Ramos (cell line): Measurements from ENCODE around the gene SYF2.

Source experiments
- in situ Hi-C: fragments of 300-500 bp; cut with MboI; formaldehyde crosslinking; loops from one replicate; pipeline ENCODE4 v1.14.3; 2022; ENCODE audit warnings: low sequenced_read_pairs; ENCODE audit not compliant: unreplicated experiment

SYF2 gene

DNA sequence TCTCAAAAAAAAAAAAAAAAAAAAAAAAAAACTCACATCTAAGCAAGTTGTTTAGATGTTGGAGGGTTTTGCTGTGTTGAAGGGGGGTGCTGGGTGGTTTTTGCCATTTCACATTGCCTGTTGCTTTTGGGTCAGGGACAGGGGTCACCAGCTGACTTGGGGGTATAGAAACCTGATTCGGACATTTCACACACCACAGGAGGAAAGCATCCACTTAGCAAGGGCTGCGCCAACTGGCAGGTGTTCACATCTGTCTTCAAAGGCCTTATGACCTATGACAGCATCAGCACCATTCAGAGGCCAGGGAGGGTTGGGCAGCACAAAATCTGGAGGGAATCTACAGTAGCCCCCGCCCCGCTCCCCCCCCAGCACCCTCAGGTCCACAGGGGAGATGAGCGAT, 45.2 kb downstream of the SYF2 start:
- in situ Hi-C loops = no loop called here

DNA sequence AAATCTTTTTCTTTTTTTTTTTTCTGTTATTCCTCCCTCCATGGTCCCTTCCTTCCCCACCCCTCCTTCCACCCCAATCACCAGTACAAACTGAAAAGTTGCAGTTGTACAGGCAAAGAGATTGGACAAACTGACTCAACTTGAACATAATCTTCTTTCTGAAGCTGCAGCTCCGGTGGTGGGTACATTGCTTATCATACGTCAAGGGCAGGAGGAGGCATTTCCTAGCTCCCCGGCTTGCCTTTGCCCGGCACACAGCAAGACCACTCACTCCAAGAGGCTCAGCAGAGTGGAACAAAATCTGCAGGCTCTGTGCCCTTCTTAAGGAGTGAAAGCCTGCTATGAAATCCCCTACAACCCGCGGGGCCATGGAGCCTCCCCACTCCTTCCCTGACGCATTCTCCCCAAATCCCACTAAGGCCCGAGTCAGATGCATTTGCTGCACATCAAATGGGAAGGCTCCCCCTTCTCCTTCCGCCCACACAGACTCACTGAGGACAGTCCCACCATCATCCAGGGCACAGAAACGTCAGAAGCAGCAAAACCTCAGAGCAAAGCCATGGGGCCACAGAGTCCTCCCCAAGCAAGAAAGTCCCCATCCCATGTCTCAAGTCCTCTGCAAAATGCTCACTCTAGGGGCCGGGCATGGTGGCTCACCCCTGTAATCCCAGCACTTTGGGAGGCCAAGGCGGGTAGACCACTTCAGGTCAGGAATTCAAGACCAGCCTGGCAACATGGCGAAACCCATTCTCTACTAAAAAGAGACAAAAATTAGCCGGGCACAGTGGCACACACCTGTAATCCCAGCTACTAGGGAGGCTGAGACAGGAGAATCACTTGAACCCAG, 45.9 kb downstream of the SYF2 start:
- in situ Hi-C loops = no loop called here

DNA sequence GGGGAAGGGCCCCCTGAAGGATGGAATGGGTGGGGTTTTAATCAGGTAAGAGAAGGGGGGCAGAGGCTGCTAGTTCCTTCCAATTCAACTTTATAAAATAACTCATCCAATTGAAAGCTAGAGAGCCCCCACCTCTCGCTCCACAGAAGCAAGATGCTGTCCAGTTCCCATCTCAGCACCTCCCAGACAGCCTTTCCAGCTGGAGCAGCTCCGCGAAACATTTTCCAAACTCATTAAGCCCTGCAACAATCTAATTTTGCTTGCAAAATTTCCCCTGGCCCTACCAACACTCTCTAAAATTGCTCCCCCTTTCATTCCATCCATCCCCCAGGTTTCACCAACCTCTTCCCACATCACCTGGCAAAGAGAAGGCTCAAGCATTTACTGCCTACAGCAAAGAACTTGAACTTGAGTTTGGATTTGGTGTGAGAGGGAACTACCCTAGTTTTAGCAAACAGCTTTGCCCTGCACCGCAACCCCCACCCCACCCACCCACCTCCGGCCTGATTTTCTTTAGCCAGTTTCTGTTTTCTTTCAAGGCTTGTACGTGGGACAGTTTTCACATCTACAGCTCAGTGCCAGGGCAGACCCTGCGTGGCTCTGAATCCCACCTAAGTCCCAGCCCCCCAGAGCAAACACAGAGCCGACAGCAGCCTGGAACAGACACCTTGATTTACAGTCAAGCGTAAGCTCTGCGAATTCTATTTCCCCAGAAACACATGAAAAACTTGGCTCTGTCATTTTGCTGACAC, 46.7 kb downstream of the SYF2 start:
- in situ Hi-C loops = no loop called here

DNA sequence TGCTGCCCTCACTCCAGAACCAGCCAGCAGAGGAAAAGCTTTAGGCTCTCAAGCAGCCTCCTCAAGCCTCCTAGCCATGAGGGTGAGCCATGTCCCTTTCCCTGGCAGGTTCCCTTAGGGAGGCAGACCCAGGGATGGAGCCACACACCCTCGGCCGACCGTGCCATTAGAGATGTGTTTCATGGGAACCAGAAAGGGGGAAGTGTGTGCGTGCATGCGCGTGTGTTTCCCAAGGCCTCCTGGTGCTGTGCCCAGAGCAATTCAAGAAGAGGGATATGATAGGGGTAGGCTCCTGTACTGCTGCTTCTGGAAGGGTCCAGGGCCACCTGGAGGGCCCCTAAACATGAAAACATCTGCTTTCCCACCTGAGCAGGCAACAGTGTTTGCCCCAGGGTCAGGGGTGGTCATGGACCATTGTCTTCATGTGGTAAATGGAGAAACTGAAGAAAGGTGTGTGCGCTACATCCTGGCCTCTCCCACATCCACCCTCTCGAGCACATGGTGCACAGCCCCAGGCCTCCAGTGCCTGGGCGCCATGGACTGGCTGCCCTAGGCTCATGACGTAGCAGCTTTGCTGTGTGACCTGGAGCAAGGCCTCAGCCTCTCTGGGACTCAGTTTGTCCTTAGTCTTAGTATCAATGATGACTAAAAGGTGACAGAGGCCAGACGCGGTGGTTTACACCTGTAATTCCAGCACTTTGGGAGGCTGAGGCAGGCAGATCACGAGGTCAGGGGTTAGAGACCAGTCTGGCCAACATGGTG, 48.1 kb downstream of the SYF2 start:
- in situ Hi-C loops = no loop called here

DNA sequence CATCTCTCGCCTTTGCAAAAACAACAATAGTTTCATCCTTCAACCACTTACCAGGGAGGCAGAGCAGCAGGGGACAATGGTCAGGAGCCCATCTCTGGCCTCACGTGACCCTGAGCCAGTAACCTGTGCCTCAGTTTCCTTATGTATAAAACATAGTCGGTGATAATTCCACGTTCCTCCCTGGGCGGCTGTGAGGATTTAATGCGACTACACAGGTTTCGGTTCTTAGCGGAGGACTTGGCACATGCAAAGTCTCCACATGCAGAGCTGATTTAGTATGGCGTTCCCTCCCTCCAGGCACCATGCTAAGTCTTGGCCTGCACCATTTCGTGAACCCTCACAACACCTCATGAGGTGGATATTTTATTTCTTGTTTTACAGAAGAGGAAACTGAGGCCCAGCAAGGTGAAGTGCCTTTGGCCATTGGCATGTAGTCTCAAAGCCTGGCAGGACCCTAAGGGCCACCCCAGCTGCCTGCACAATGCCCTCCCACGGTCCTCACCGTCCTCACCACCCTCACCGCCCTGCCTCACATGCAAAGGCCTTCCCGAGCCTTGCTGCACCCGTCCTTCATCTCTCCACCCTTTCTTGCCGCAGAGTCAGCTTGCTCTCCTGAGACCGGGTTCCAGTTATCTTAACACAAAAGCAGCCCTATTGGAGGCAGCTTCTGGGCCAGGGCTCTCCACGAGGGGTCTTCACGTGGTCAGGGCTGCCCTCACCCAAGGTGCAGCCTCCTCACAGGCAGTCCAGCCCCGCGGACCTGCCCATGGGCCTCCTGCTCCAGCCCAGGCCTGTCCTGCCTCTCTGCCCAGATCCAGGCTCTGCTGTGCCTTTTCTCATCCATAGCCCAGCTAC, 48.9 kb downstream of the SYF2 start:
- in situ Hi-C loops = no loop called here

DNA sequence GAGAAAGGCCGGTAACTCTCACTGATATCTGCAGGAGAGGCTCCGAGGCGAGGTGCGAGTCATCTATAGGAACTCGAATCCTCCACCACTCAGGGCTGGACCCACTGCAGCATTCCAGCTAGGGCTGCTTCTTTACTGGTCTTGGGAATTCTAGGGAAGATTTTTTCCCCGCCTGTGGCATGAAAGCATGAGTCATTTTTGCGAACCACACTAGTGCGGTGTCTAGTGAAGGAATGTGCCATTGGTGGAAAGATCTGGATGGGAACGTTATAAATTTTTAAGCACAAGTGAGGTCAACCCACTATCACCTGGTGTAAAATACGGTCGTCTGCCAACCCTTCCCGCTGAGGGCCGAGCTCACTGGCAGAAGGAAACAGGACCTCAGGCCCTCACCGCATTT, 49.7 kb downstream of the SYF2 start:
- in situ Hi-C loops = no loop called here

DNA sequence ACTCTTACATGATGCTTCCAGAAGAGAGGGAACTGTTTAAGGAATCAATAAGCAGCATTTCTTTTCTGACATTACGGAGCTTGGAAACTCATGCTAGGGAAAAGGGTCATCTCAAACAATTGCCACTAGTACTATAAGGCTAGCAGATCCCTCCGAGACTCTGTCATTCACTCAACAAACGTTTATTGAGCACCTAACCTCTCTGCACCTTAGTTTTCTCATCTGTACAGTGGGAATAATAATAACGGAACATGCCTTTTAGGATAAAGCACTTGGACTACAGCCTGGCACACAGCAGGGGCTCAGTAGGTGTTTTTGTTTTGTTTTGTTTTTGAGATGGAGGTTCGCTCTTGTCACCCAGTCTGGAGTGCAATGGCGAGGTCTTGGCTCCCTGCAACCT, 51.3 kb downstream of the SYF2 start:
- in situ Hi-C loops = no loop called here

DNA sequence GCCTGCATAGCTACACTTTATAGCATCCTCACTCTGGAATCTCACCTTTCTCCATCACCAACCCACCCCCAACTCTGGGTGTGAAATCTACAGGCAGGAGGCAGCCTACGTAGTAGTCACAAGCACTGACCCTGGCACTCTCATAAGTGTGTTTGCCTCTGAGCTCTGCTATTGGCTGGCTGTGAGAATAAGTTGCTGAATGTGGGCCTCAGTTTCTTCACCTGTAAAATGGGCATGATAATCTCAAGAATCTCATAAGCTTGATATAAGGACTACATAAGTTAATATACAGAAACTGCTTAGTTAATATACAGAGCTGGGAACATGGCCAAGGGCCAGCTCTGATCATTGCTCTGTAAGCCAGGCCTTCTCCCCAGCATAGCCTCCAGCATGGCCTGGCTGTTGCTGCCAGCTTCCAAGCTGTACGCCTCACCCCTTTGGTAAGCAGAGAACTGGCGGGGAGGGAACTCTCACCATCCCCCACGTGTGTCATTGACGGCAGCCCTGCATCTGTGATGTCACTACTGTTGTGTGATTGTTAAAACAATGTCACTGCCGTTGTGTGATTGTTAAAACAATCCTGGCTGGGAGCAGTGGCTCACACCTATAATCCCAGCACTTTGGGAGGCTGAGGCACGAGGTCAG, 53.3 kb downstream of the SYF2 start:
- in situ Hi-C loops = no loop called here

DNA sequence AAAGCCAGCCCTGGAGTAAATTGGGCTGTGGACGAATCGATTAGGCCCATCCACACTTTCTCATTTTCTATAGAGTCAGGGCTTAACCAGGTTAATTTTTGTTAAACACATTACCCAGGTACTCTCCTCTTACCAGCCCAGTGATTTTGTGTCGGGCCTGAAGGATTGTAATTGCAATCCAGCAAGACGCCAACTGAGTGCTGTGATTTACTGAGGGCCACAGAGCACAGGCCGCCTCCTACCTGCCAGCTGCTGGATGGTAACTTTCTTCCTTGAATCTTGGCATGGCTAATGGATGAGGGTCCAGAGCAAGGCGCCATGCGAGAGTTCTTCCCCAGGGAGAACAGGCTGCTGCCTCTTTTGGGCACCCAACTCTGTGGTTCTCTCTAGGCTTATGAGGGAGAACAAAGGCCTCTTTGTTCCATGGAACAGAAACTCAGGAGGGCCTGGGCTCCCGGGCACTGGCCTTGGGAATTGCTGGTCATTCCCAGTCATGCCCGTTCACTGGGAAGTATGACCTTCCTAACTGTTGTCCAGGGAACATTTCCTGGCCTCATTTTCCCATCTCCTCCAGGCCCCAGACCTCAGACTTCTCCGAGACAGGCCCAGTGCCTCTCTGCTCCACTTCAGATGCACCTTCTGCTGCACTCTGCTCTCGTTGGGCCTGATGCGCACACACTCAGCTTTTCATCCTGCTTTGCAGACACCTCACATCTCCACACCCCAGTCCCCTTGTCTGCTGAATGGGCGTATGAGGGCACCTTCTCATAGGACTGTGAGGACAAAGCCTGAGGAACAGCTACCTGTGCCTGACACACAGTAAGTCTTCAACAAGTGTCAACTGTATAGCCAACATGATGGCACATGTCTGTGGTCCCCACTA, 57.3 kb downstream of the SYF2 start:
- in situ Hi-C loops = no loop called here

DNA sequence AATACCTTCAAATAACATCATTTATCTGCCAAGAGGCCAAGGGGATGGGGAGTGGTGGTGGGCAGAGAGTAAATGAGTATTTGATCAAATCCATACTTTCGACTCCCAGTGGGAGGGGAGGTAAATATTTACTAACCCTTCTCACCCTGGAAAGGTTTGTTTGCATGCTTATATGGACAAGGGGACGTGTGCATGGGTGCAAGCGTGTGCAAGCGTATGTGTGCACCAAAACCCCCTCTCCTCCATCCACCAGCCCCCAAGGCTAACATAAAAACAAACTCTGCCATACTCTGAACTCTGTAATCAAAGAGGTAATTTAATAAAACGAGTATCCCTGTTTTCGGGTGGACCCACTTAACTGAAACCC, 58.0 kb downstream of the SYF2 start:
- in situ Hi-C loops = no loop called here

DNA sequence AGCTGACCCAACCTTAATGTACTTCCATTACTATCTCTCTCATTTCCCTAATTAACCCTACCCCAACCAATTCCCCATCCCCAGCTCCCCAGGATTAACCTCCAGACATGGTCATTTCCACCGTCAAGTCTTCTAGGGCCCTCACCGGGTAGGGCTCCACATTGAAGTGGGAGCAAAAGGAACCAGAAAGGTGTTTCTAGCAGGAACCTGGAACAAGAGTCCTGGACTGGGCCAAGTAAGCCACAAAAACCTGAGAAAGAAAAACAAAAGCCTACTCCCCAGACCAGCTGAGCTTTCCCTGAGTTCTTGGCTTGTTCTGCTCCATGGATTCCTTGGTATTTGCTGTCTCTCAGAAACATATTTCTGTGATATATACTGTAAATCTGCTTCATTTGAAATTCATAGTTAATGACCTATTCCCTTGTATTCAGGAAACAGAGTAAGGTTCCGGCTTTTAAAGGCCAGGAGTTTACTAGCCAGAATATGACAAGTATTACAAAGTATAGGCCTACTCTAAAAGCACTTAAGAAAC, 58.4 kb downstream of the SYF2 start:
- in situ Hi-C loops = no loop called here
